Central memory CD8-positive, alpha-beta T cell (primary cell): ENCODE data around the gene NDUFB11.
A peak's percentile ranks its signal among the peaks of the same experiment; 100 is the strongest.
"Not testable (repeated sequence)": the region's sequence is repeated elsewhere in the genome, so short reads cannot be mapped to it uniquely, and the experiment has no call there.

Source experiments
- ATAC-seq: fragments of 150-1000 bp; cut with Tn5 transposase; replicated peaks from 2 replicates; pipeline ENCODE4 v1.10.0; 2022; ENCODE audit warnings: mild to moderate bottlenecking, moderate FRiP score, moderate number of reproducible peaks; ENCODE audit not compliant: poor library complexity, severe bottlenecking; ENCODE audit errors: extremely low read depth
- DNase-seq, 2 donors: peaks; one replicate each; pipeline ENCODE4 v3.0.0; 2021; ENCODE audit warnings: low spot score in 2 of 2
- H3K27ac Mint-ChIP-seq: one replicate; pipeline ENCODE4 v1.8.0; 2022; ENCODE audit warnings: low read depth, mild to moderate bottlenecking, moderate library complexity, mixed read lengths
- H3K27me3 Mint-ChIP-seq: one replicate; pipeline ENCODE4 v1.8.0; 2022; ENCODE audit warnings: mixed read lengths
- H3K36me3 Mint-ChIP-seq: one replicate; pipeline ENCODE4 v1.8.0; 2022; ENCODE audit warnings: mild to moderate bottlenecking, moderate library complexity, mixed read lengths; ENCODE audit not compliant: insufficient read depth
- H3K4me1 Mint-ChIP-seq: one replicate; pipeline ENCODE4 v1.8.0; 2022; ENCODE audit warnings: mixed read lengths
- H3K4me3 Mint-ChIP-seq: one replicate; pipeline ENCODE4 v1.8.0; 2022; ENCODE audit warnings: mild to moderate bottlenecking, moderate library complexity, mixed read lengths
- H3K9me3 Mint-ChIP-seq: one replicate; pipeline ENCODE4 v1.8.0; 2022; ENCODE audit warnings: mixed read lengths

The NDUFB11 gene

DNA sequence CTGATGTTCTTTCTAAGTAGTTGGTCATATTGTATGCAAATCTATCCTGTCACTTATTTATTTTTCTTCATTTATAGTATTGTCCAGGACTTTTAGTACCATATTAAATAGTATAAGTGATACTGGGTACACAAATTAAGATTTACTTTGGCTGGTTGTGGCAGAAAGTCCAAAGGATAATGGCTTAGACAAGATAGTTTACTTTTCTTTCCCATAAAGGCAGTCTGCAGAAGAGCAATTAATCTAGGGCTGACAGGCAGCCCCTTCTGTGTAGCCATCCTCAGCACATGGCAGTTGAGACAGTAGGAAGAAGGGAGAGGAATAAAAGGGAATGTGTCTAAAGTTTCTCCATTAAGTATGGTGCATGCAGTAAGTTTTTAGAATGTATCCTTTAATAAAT, 6.9 kb upstream of the NDUFB11 start:
- H3K9me3 Mint-ChIP-seq: no peaks in the 10 kb centered on the region
- no peaks in the 10 kb centered on the region for H3K27me3 Mint-ChIP-seq
- ATAC-seq (no peak), DNase-seq (no peak)
- no peak overlapping the region for H3K27ac Mint-ChIP-seq
- H3K36me3 Mint-ChIP-seq: peaks cover 39% of the 10 kb centered on the region
- H3K4me1 Mint-ChIP-seq: peaks cover 10% of the 10 kb centered on the region
- H3K4me3 Mint-ChIP-seq: no peak overlapping the region

DNA sequence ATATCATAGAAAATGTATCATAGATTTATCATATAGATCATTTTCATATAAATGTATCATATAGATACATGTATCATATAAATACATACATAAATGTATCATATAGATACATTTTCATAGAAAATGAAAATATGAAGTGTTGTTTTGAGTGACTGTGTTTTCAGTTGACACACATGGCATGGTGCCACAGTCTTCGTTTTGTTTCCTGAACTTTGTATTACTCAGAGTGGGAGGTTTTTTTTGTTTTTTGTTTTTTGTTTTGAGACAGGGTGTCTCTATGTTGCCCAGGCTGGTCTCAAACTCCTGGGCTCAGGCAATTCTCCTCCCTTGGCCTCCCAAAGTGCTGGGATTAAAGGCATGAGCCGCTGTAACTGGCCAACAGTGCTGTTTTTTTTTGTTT, 4.4 kb upstream of the NDUFB11 start:
- Mint-ChIP-seq H3K27ac (no peak overlapping the region), H3K4me3 (no peak overlapping the region), H3K9me3 (no peaks in the 10 kb centered on the region), H3K4me1 (peaks cover 16% of the 10 kb centered on the region), H3K27me3 (no peaks in the 10 kb centered on the region), H3K36me3 (peaks cover 36% of the 10 kb centered on the region)
- no peak for ATAC-seq
- no peak for DNase-seq

DNA sequence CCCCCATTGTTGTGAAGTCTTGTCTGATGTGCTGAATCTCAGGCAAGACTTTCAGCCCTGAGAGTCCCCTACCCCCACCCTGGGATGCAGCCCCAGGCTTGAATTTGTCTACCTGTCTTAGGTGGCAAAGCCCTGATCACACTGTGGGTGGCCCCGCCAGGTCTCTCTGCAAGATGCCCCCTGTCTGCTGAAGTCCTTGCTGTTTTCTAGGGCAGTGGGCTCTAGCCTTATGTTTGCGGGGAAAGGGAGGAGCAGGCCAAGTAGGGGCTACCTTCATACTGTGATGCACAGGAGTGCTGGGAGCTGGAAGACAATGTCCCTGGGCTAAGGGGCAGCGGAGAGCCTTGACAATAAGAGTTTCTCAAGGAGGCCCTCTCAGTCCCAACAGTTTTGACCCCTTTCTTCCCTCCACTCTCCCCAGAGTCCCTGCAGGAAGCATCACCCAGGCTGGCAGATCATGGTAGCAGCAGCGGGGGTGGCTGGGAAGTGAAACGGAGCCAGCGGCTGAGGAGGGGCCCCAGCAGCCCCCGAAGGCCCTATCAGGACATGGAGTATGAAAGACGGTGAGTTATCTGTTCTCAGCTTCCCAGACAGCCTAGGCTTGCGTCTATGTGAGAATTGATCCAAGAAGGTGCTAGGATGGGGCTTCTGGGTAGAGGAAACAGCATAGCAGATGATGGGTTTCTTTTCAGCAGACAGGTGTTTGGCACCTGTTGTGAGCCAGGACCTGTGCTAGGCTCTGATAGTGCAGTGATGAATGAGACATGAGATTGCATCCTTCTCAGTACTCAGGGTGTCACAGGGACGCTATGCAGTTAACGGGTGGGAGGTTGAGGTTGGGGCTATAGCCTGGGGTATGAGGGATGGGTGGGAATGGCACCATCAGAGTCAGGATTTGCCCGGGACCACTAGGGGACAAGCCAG, 2.7 kb upstream of the NDUFB11 start:
- H3K27me3 Mint-ChIP-seq: no peaks in the 10 kb centered on the region
- DNase-seq: no peak
- peaks cover 32% of the 10 kb centered on the region for H3K36me3 Mint-ChIP-seq
- no peak for ATAC-seq
- peak overlapping the region; percentile 76 for H3K27ac Mint-ChIP-seq
- H3K4me3 Mint-ChIP-seq: peak overlapping the region; percentile 99
- H3K9me3 Mint-ChIP-seq: no peaks in the 10 kb centered on the region
- H3K4me1 Mint-ChIP-seq: peaks cover 26% of the 10 kb centered on the region

DNA sequence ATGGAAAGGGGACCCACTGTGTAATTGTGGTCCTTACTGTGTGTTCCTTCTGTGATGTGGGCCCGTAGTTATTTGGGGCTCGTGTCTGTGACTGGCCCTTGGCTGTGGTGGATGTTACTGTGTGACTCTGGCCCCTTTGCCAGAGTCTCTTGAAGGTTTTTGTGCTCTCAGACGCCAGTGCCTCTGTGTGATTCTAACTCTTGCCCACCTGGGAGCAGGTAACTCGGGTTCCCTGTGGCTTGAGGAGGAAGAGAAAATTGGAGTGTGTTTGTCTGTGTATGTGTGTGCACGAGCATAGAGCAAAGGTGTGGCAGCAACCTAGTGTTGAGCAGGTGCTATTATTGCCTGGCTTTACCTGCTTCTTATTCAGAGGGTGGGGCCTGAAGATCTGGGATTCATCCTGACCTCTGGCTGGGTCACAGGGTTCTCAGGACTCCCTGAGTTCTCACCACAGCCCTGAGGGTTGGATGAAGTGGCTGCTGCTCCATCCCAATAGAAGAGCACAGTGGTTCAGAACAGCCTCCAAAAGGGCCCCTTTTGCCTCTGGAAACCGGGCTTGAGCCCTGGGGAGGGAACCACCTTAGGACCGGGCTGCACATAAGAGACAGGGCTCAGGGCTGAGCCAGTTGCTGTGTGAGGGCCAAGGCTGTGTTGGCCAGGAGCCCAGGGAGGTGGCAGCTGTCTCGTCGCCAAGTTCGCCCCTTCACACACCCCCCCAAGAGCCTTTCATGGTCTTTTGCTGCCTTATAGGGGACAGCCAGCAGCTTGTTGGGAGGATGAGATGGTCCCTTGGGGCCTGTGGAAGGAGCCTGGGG, 1.8 kb upstream of the NDUFB11 start:
- Mint-ChIP-seq H3K27me3 (no peaks in the 10 kb centered on the region), H3K9me3 (no peaks in the 10 kb centered on the region), H3K4me3 (peak overlapping the region; percentile 99), H3K4me1 (peaks cover 26% of the 10 kb centered on the region), H3K36me3 (peaks cover 31% of the 10 kb centered on the region), H3K27ac (peak overlapping the region; percentile 98)
- DNase-seq (no peak), ATAC-seq (no peak)

GRCh38 chrX:47145395-47146120, 1.1 kb upstream of the NDUFB11 start:
- Mint-ChIP-seq H3K36me3 (peaks cover 30% of the 10 kb centered on the region), H3K4me1 (peaks cover 29% of the 10 kb centered on the region)
- ATAC-seq: peak; percentile 16

DNA sequence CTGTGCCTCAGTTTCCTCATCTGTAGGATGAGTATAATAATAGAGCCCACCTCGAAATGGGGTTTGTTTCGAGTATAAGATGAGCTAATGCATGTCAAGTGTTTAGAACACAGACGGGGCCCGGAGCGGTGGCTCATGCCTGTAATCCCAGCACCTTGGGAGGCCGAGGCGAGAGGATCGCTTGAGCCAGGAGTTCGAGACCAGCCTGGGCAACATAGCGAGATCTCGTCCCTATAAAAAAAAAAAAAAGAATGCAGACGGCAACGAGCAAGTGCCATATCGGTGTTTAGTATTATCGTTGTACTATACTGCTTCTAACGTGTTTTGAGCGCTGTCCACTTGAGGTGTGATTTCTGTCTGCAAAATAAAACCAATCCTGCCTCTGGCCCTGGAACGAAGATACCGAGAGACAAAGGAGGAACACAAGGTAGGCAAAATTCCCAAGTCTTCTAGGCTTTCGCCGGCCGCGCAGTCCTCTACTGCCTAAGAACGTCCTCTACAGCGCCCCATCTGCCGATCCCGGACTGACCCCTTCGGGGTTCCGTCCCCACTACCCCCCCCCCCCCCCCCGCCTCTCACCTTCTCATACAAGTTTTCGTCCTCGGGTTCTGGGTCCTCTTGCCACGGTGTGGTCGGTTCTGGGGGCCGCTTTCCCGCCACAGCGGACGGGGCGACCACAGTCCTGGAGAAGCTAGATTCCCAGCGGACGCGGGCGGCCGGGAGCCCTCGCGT, 442 bp downstream of the NDUFB11 start:
- H3K36me3 Mint-ChIP-seq: peaks cover 28% of the 10 kb centered on the region
- DNase-seq (no peak), ATAC-seq (no peak)
- peaks cover 31% of the 10 kb centered on the region for H3K4me1 Mint-ChIP-seq
- peak overlapping the region; percentile 98 for H3K27ac Mint-ChIP-seq
- H3K9me3 Mint-ChIP-seq: no peaks in the 10 kb centered on the region
- H3K4me3 Mint-ChIP-seq: peak overlapping the region; percentile 99
- no peaks in the 10 kb centered on the region for H3K27me3 Mint-ChIP-seq

More at GRCh38 chrX:47145395-47146120, 1.1 kb upstream of the NDUFB11 start:
- Mint-ChIP-seq H3K9me3 (no peaks in the 10 kb centered on the region), H3K27ac (peak overlapping the region; percentile 98), H3K27me3 (no peaks in the 10 kb centered on the region), H3K4me3 (peak overlapping the region; percentile 99)
- no peak for DNase-seq

- Mint-ChIP-seq H3K27me3 (no peaks in the 10 kb centered on the region), H3K4me1 (peaks cover 12% of the 10 kb centered on the region), H3K36me3 (peaks cover 14% of the 10 kb centered on the region), H3K27ac (no peak overlapping the region), H3K9me3 (no peaks in the 10 kb centered on the region), H3K4me3 (no peak overlapping the region)
- DNase-seq: no peak
- no peak for ATAC-seq
Measured at GRCh38 chrX:47138171-47138570, 6.3 kb downstream of the NDUFB11 start.

DNA sequence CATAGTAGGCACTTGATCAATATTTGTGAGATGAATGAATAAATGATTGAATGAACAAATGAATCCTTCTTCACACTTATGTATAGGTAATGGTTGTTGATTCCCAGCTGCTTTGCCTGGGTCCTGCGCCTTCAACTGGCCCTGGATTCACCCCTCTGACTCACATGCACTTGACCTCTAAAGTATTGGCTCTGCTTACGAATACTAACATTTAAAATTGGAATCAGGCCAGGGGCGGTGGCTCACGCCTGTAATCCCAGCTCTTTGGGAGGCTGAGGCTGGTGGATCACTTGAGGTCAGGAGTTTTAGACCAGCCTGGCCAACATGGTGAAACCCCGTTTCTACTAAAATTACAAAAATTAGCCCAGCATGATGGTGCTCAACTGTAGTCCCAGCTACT, 8.9 kb downstream of the NDUFB11 start:
- DNase-seq, H3K4me1 Mint-ChIP-seq, ATAC-seq, H3K27me3 Mint-ChIP-seq, H3K27ac Mint-ChIP-seq, H3K9me3 Mint-ChIP-seq, H3K4me3 Mint-ChIP-seq: not testable (repeated sequence)
- peaks cover 11% of the 10 kb centered on the region for H3K36me3 Mint-ChIP-seq

GRCh38 chrX:47133493-47133892, 11.0 kb downstream of the NDUFB11 start:
- H3K36me3 Mint-ChIP-seq: peaks cover 10% of the 10 kb centered on the region
- no peaks in the 10 kb centered on the region for H3K27me3 Mint-ChIP-seq
- ATAC-seq (no peak), DNase-seq (no peak)
- no peaks in the 10 kb centered on the region for H3K4me1 Mint-ChIP-seq
- H3K27ac Mint-ChIP-seq: no peak overlapping the region
- no peak overlapping the region for H3K4me3 Mint-ChIP-seq
- H3K9me3 Mint-ChIP-seq: no peaks in the 10 kb centered on the region

GRCh38 chrX:47129899-47130358, 14.6 kb downstream of the NDUFB11 start:
- Mint-ChIP-seq H3K27ac (peak overlapping the region; percentile 95), H3K9me3 (no peaks in the 10 kb centered on the region), H3K4me3 (peak overlapping the region; percentile 92), H3K36me3 (peaks cover 11% of the 10 kb centered on the region), H3K27me3 (no peaks in the 10 kb centered on the region), H3K4me1 (no peaks in the 10 kb centered on the region)
- DNase-seq (no peak), ATAC-seq (no peak)

- ATAC-seq: peak; percentile 99
- peak overlapping the region; percentile 92 for H3K4me3 Mint-ChIP-seq
- peak; percentile 84 to 91 for DNase-seq
- H3K27ac Mint-ChIP-seq: peak overlapping the region; percentile 95
- no peaks in the 10 kb centered on the region for H3K9me3 Mint-ChIP-seq
- no peaks in the 10 kb centered on the region for H3K4me1 Mint-ChIP-seq
- peaks cover 11% of the 10 kb centered on the region for H3K36me3 Mint-ChIP-seq
- no peaks in the 10 kb centered on the region for H3K27me3 Mint-ChIP-seq
Measured at GRCh38 chrX:47129157-47129898, 15.2 kb downstream of the NDUFB11 start.
